ENCODE results near the gene TRIM34. TPM values are rescaled to one million over a fixed set of nuclear protein-coding genes. Genes with fewer than 3 reads are reported as not detected.
A peak's percentile ranks its signal among the peaks of the same experiment; 100 is the strongest.
"Not testable (repeated sequence)": the region's sequence is repeated elsewhere in the genome, so short reads cannot be mapped to it uniquely, and the experiment has no call there.

The TRIM34 gene
- polyA plus RNA-seq, 4 donors: 4.1 to 11.0 (median 7.5) TPM

DNA sequence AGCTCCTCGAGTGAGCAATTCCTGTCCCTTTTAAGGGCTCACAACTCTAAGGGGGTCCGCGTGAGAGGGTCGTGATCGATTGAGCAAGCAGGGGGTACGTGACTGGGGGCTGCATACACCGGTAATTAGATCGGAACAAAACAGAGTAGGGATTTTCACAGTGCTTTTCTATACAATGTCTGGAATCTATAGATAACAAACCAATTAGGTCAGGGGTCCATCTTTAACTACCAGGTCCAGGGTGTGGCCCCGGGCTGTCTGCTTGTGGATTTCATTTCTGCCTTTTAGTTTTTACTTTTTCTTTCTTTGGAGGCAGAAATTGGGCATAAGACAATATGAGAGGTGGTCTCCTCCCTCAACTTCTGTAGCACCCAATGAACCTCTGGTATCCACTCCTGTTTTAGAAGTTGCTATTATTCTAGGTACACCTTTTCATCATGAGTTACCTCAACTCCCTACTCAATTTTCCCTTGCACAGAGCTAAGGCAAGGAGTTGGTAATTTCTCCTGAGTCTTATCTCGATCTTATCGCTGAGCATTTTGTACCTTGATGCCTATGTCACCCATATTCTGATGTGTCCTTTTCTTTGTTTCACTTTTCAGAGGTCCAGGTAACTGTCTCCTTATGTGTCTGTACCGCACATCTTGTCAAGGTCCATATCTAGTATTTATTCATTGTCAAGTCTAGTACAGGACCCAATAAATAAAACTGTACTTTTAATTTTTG, 66.6 kb downstream of the TRIM34 start:
- 42 to 45% (median 44%) methylated on average over 11 to 12 of the region's 12 CpGs for WGBS, 3 donors
- not testable (repeated sequence) for H3K36me3 ChIP-seq (ENCODE audit: control insufficient read depth in 3 of 3, insufficient read depth in 2 of 3, low read depth in 1 of 3, low read length in 3 of 3); FAIRE-seq; H3K27me3 ChIP-seq (ENCODE audit: control insufficient read depth in 3 of 3, insufficient read depth in 3 of 3, low read length in 3 of 3); H3K4me1 ChIP-seq (ENCODE audit: control insufficient read depth in 3 of 3, insufficient read depth in 2 of 3, low read depth in 1 of 3, low read length in 2 of 3); H3K9me3 ChIP-seq (ENCODE audit: control insufficient read depth in 2 of 2, insufficient read depth in 1 of 2, low read depth in 1 of 2, low read length in 1 of 2)
- Histone ChIP-seq H3K27ac (ENCODE audit: low read depth in 1 of 3, low read length in 2 of 3) (peak overlapping the region in 2 of 3 donors; percentile 52 to 94), H3K4me3 (ENCODE audit: low read depth in 1 of 3, low read length in 3 of 3) (peak overlapping the region in 2 of 3 donors; percentile 25 to 51)
- DNase-seq: peak in 1 of 2 donors; percentile 25

DNA sequence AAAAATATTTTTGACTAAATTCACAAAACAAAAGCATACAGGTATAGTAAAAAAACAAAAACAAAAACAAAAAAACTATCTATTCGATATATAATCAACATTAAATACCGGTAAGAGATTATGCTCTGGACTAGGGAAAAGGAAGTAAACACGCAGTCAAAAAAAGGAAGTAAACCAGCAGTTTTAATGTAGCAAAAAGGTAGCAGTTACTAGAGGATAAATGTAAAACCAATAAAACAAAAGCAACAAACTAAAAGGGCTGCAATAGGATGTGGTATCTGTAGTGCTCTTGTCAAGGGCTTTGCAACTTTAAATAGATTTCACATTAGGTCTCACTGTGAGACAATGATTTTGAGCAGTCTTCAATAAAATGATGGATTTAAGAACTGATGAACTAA, 67.2 kb downstream of the TRIM34 start:
- Histone ChIP-seq H3K4me3 (ENCODE audit: low read depth in 1 of 3, low read length in 3 of 3) (no peak overlapping the region), H3K27me3 (ENCODE audit: control insufficient read depth in 3 of 3, insufficient read depth in 3 of 3, low read length in 3 of 3) (no peaks in the 10 kb centered on the region), H3K36me3 (ENCODE audit: control insufficient read depth in 3 of 3, insufficient read depth in 2 of 3, low read depth in 1 of 3, low read length in 3 of 3) (peaks cover 0 to 7% (median 0%) of the 10 kb centered on the region in 3 donors), H3K4me1 (ENCODE audit: control insufficient read depth in 3 of 3, insufficient read depth in 2 of 3, low read depth in 1 of 3, low read length in 2 of 3) (peaks cover 0 to 5% (median 0%) of the 10 kb centered on the region in 3 donors), H3K9me3 (ENCODE audit: control insufficient read depth in 2 of 2, insufficient read depth in 1 of 2, low read depth in 1 of 2, low read length in 1 of 2) (no peaks in the 10 kb centered on the region), H3K27ac (ENCODE audit: low read depth in 1 of 3, low read length in 2 of 3) (no peak overlapping the region)
- 44 to 59% (median 52%) methylated on average over 3 of the region's 3 CpGs for WGBS, 3 donors
- peak in 1 of 2 donors; percentile 8 for DNase-seq
- FAIRE-seq: no peak

Other genes starting within 250 kb of the TRIM34 start
- gene OR51M1, start 241.2 kb upstream of the TRIM34 start, polyA plus RNA-seq: not detected
- not detected for gene OR51Q1, start 202.9 kb upstream of the TRIM34 start, polyA plus RNA-seq
- not detected for gene OR51I1, start 183.5 kb upstream of the TRIM34 start, polyA plus RNA-seq
- gene OR51I2, start 175.7 kb upstream of the TRIM34 start, polyA plus RNA-seq: under 1 TPM in 1 of 4 donors, not detected in 3; 0.03 TPM
- gene OR52D1, start 136.3 kb upstream of the TRIM34 start, polyA plus RNA-seq: not detected
- gene UBQLN3, start 115.0 kb upstream of the TRIM34 start, polyA plus RNA-seq: not detected
- under 1 TPM in 2 of 4 donors, not detected in 2; 0.10 to 0.61 TPM for gene UBQLNL, start 108.3 kb upstream of the TRIM34 start, polyA plus RNA-seq
- gene OR52H1, start 76.5 kb upstream of the TRIM34 start, polyA plus RNA-seq: not detected
- gene OR52B6, start 44.1 kb upstream of the TRIM34 start, polyA plus RNA-seq: under 1 TPM in 1 of 4 donors, not detected in 3; 0.04 TPM
- 1 to 10 TPM in 2 of 4 donors, under 1 TPM in 1, not detected in 1; 0.54 to 3.0 (median 1.1) TPM for gene TRIM6, start 28.4 kb upstream of the TRIM34 start, polyA plus RNA-seq
- gene TRIM5, start 60.1 kb downstream of the TRIM34 start, polyA plus RNA-seq: 10 to 100 TPM in 3 of 4 donors, 1 to 10 TPM in 1; 6.5 to 22.0 (median 11.5) TPM
- 10 to 100 TPM in 3 of 4 donors, 1 to 10 TPM in 1; 7.4 to 19.2 (median 10.9) TPM for gene TRIM22, start 64.8 kb downstream of the TRIM34 start, polyA plus RNA-seq
- gene OR56B1, start 111.4 kb downstream of the TRIM34 start, polyA plus RNA-seq: under 1 TPM in 1 of 4 donors, not detected in 3; 0.03 TPM
- gene OR52N4, start 129.2 kb downstream of the TRIM34 start, polyA plus RNA-seq: under 1 TPM in 1 of 4 donors, not detected in 3; 0.06 TPM
- gene OR52N5, start 158.4 kb downstream of the TRIM34 start, polyA plus RNA-seq: not detected
- not detected for gene OR52N1, start 166.3 kb downstream of the TRIM34 start, polyA plus RNA-seq
- under 1 TPM in 1 of 4 donors, not detected in 3; 0.12 TPM for gene OR52N2, start 183.9 kb downstream of the TRIM34 start, polyA plus RNA-seq
- not detected for gene OR52E6, start 216.9 kb downstream of the TRIM34 start, polyA plus RNA-seq
- gene OR52E8, start 232.7 kb downstream of the TRIM34 start, polyA plus RNA-seq: not detected

Measured in small intestine (tissue), 7 donors.